HEK293 (cell line): ENCODE measurements around the gene NPPA.

Source experiments
- CTCF ChIA-PET: fragments of 350-600 bp; formaldehyde crosslinking; extraction: SDS; loops from one replicate; lab custom pipeline; 2021; ENCODE audit warnings: antibody characterized with exemption; lab: Yijun Ruan, JAX
- POLR2A ChIA-PET: fragments of 300-600 bp; formaldehyde crosslinking; extraction: SDS; loops from one replicate; lab custom pipeline; 2020; ENCODE audit warnings: antibody characterized with exemption, inconsistent platforms; lab: Yijun Ruan, JAX
- H3K27ac ChIP-seq: fragments of 200-500 bp; sonication (Bioruptor generic); 2 replicates; pipeline ENCODE4 v1.5.1; 2014; ENCODE audit warnings: low read depth, low read length, control low read depth, inconsistent platforms; ENCODE audit errors: extremely low read depth
- H3K36me3 ChIP-seq, 2 experiments: fragments of 200-500 bp in 1 of 2; sonication (Bioruptor generic) in 1 of 2; 1 replicate in 1 of 2; 2 replicates in 1 of 2; pipeline ENCODE4 v1.5.1; 2014 to 2017; ENCODE audit warnings: inconsistent platforms in 2 of 2, low read length in 2 of 2; ENCODE audit not compliant: control insufficient read depth in 2 of 2, insufficient read depth in 1 of 2
- H3K4me1 ChIP-seq: fragments of 200-500 bp; sonication (Bioruptor generic); 2 replicates; pipeline ENCODE4 v1.5.1; 2014; ENCODE audit warnings: mild to moderate bottlenecking, low read length, inconsistent platforms; ENCODE audit not compliant: control insufficient read depth, insufficient read depth
- H3K4me3 ChIP-seq: 2 replicates; pipeline ENCODE4 v1.5.1; 2011; ENCODE audit warnings: low read depth, mild to moderate bottlenecking, control low read depth, low read length, moderate library complexity
- H3K9me3 ChIP-seq: fragments of 200-500 bp; sonication (Bioruptor generic); 2 replicates; pipeline ENCODE4 v1.5.1; 2014; ENCODE audit warnings: low read depth, low read length, inconsistent platforms; ENCODE audit not compliant: control insufficient read depth, insufficient read depth
- BCL11B ChIP-seq: fragments of 450-650 bp; formaldehyde crosslinking; IDR thresholded peaks from 2 replicates; pipeline ENCODE4 v1.5.1; 2016; ENCODE audit warnings: low read depth, missing biosample characterization, missing genetic modification characterization
- FEZF1 ChIP-seq: fragments of 450-650 bp; formaldehyde crosslinking; IDR thresholded peaks from 2 replicates; pipeline ENCODE4 v1.5.1; 2016; ENCODE audit warnings: missing biosample characterization, missing genetic modification characterization
- IKZF3 ChIP-seq: fragments of 450-650 bp; IDR thresholded peaks from 2 replicates; pipeline ENCODE4 v1.5.0; 2018; ENCODE audit warnings: missing biosample characterization, mild to moderate bottlenecking, missing genetic modification characterization, moderate library complexity
- KLF7 ChIP-seq: fragments of 450-650 bp; formaldehyde crosslinking; IDR thresholded peaks from 2 replicates; pipeline ENCODE4 v1.5.1; 2016; ENCODE audit warnings: missing biosample characterization, missing genetic modification characterization, borderline replicate concordance
- KLF8 ChIP-seq: fragments of 450-650 bp; formaldehyde crosslinking; IDR thresholded peaks from 2 replicates; pipeline ENCODE4 v1.5.1; 2016; ENCODE audit warnings: missing biosample characterization, missing genetic modification characterization
- OVOL3 ChIP-seq: fragments of 450-650 bp; formaldehyde crosslinking; IDR thresholded peaks from 2 replicates; pipeline ENCODE4 v1.5.1; 2016; ENCODE audit warnings: missing biosample characterization, missing genetic modification characterization
- TCF7L2 ChIP-seq: IDR thresholded peaks from 2 replicates; pipeline ENCODE4 v1.6.1; 2011; ENCODE audit warnings: low read depth, mild to moderate bottlenecking, inconsistent platforms, low read length, moderate library complexity, borderline replicate concordance
- ZNF10 ChIP-seq: fragments of 450-650 bp; formaldehyde crosslinking; IDR thresholded peaks from 2 replicates; pipeline ENCODE4 v1.5.1; 2017; ENCODE audit warnings: missing biosample characterization, missing genetic modification characterization
- ZNF114 ChIP-seq: fragments of 450-650 bp; formaldehyde crosslinking; IDR thresholded peaks from 2 replicates; pipeline ENCODE4 v1.5.0; 2017; ENCODE audit warnings: missing biosample characterization, missing genetic modification characterization
- ZNF155 ChIP-seq: fragments of 450-650 bp; formaldehyde crosslinking; IDR thresholded peaks from 2 replicates; pipeline ENCODE4 v1.5.1; 2016; ENCODE audit warnings: missing biosample characterization, missing genetic modification characterization
- ZNF157 ChIP-seq: fragments of 450-650 bp; formaldehyde crosslinking; IDR thresholded peaks from 2 replicates; pipeline ENCODE4 v1.5.1; 2016; ENCODE audit warnings: missing biosample characterization, missing genetic modification characterization
- ZNF169 ChIP-seq: fragments of 450-650 bp; formaldehyde crosslinking; IDR thresholded peaks from 2 replicates; pipeline ENCODE4 v1.5.1; 2016; ENCODE audit warnings: missing biosample characterization, missing genetic modification characterization
- ZNF184 ChIP-seq: fragments of 450-650 bp; IDR thresholded peaks from 2 replicates; pipeline ENCODE4 v1.5.1; 2018; ENCODE audit warnings: missing biosample characterization, mild to moderate bottlenecking, missing genetic modification characterization
- ZNF19 ChIP-seq: fragments of 450-650 bp; formaldehyde crosslinking; IDR thresholded peaks from 2 replicates; pipeline ENCODE4; 2016; ENCODE audit warnings: missing biosample characterization, missing genetic modification characterization, low read depth
- ZNF2 ChIP-seq: fragments of 450-650 bp; formaldehyde crosslinking; IDR thresholded peaks from 2 replicates; pipeline ENCODE4 v1.5.1; 2016; ENCODE audit warnings: missing biosample characterization, missing genetic modification characterization
- ZNF302 ChIP-seq: fragments of 450-650 bp; formaldehyde crosslinking; IDR thresholded peaks from 2 replicates; pipeline ENCODE4 v1.5.1; 2016; ENCODE audit warnings: missing biosample characterization, missing genetic modification characterization, low read depth
- ZNF311 ChIP-seq: fragments of 450-650 bp; formaldehyde crosslinking; IDR thresholded peaks from 2 replicates; pipeline ENCODE4 v1.5.1; 2017; ENCODE audit warnings: missing biosample characterization, missing genetic modification characterization, borderline replicate concordance
- ZNF426 ChIP-seq: fragments of 450-650 bp; formaldehyde crosslinking; IDR thresholded peaks from 2 replicates; pipeline ENCODE4 v1.5.1; 2017; ENCODE audit warnings: missing biosample characterization, missing genetic modification characterization, mild to moderate bottlenecking, inconsistent platforms, moderate library complexity
- ZNF48 ChIP-seq: fragments of 450-650 bp; formaldehyde crosslinking; IDR thresholded peaks from 2 replicates; pipeline ENCODE4 v1.5.1; 2016; ENCODE audit warnings: missing biosample characterization, missing genetic modification characterization
- ZNF521 ChIP-seq: fragments of 450-650 bp; formaldehyde crosslinking; IDR thresholded peaks from 2 replicates; pipeline ENCODE4 v1.5.1; 2017; ENCODE audit warnings: missing biosample characterization, mild to moderate bottlenecking, missing genetic modification characterization
- ZNF549 ChIP-seq: fragments of 450-650 bp; IDR thresholded peaks from 2 replicates; pipeline ENCODE4 v1.5.1; 2018; ENCODE audit warnings: missing biosample characterization, missing genetic modification characterization, mild to moderate bottlenecking, inconsistent platforms, moderate library complexity
- ZNF558 ChIP-seq: fragments of 450-650 bp; formaldehyde crosslinking; IDR thresholded peaks from 2 replicates; pipeline ENCODE4 v1.5.1; 2016; ENCODE audit warnings: missing biosample characterization, missing genetic modification characterization
- ZNF626 ChIP-seq: fragments of 450-650 bp; sonication (Bioruptor Pico); formaldehyde crosslinking; IDR thresholded peaks from 2 replicates; pipeline ENCODE4 v1.5.1; 2018; ENCODE audit warnings: missing biosample characterization, missing genetic modification characterization, inconsistent platforms
- ZNF670 ChIP-seq: fragments of 450-650 bp; formaldehyde crosslinking; IDR thresholded peaks from 2 replicates; pipeline ENCODE4 v1.5.1; 2016; ENCODE audit warnings: missing biosample characterization, missing genetic modification characterization, low read depth
- ZNF76 ChIP-seq: fragments of 450-650 bp; formaldehyde crosslinking; IDR thresholded peaks from 2 replicates; pipeline ENCODE4; 2016; ENCODE audit warnings: low read depth, missing biosample characterization, missing genetic modification characterization, borderline replicate concordance
- ZNF768 ChIP-seq: fragments of 450-650 bp; formaldehyde crosslinking; IDR thresholded peaks from 2 replicates; pipeline ENCODE4 v1.5.1; 2018; ENCODE audit warnings: missing biosample characterization, mild to moderate bottlenecking, missing genetic modification characterization
- TF ChIP-seq, protein P1 (sequence below): fragments of 450-650 bp; formaldehyde crosslinking; IDR thresholded peaks from 2 replicates; pipeline ENCODE4 v1.5.1; 2017; ENCODE audit warnings: missing biosample characterization, missing genetic modification characterization
- TF ChIP-seq, protein P2 (sequence below): fragments of 450-650 bp; formaldehyde crosslinking; conservative IDR thresholded peaks from 2 replicates; pipeline ENCODE4 v1.5.1; 2016; ENCODE audit warnings: low read depth, missing biosample characterization, missing genetic modification characterization
- TF ChIP-seq, protein P3 (sequence below): fragments of 450-650 bp; formaldehyde crosslinking; IDR thresholded peaks from 2 replicates; pipeline ENCODE4 v1.5.1; 2016; ENCODE audit warnings: missing biosample characterization, missing genetic modification characterization

The NPPA gene

DNA sequence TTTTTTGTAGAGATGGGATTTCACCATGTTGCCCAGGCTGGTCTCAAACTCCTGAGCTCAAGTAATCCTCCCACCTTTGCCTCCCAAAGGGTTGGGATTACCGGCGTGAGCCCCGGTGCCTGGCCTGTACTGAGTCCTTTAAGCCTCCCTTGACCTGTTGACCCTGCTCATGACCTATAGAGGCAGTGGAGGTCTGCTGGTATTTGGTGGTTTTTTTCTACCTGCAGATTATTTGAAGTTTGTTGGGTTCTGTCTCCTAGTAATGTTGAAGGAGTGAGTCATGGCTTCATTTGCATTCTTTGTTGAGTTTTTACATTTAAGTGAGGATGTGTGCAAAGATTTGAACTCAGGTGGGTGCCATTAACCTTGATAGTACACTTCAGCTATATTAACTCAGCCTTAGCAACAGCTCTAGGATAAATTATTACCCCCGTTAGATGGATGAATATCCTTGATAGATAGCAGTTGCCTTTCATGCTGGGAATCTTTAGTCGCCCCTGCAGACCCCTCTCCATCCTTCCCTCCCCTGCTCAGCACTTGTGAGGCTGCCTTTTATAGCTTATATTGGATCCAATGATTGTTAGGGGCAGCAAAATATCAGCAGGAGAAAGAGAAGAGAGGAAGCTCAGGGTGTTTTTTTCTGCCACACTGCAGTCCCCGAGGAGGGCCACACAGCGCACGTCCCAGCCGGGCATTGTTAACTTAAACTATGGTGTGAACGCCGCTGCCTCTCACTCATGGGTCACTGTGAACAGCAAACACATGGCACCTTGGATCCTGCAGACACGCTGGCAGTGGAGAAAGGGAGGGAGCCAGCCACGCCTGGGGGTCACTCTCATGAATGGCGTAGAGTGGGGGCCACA lies 26.0 kb upstream of the NPPA start:
- no peak overlapping the region for H3K4me3 ChIP-seq
- H3K4me1 ChIP-seq = no peaks in the 10 kb centered on the region
- no peak overlapping the region for H3K27ac ChIP-seq
- no peaks in the 10 kb centered on the region for H3K36me3 ChIP-seq
- POLR2A ChIA-PET = no interaction called here
- CTCF ChIA-PET = interaction anchor here (0.6 to 0.9 kb wide), 2 partner anchors 16 to 20 kb away, joined by 3 to 4 read pairs; no protein-coding TSS in a partner anchor
- no peak for TF ChIP-seq ZNF19 (tag by site-specific recombination)
- no peak for TF ChIP-seq KLF8 (tag by site-specific recombination)
- no peak for TF ChIP-seq ZNF155
- TF ChIP-seq FEZF1 = no peak
- TF ChIP-seq ZNF521 (tag by site-specific recombination) = no peak
- TF ChIP-seq ZNF184 = no peak
- TF ChIP-seq ZNF2 (tag by site-specific recombination) = no peak
- no peak for TF ChIP-seq ZNF768
- TF ChIP-seq ZNF76 (tag by site-specific recombination) = no peak
- no peak for TF ChIP-seq IKZF3
- TF ChIP-seq ZNF10 = no peak
- TF ChIP-seq ZNF169 = no peak
- TF ChIP-seq ZNF549 (tag by site-specific recombination) = no peak
- no peak for TF ChIP-seq ZNF626 (tag by site-specific recombination)
- no peak for TF ChIP-seq TCF7L2
- TF ChIP-seq ZNF114 (tag by site-specific recombination) = no peak
- TF ChIP-seq ZNF558 (tag by site-specific recombination) = no peak
- TF ChIP-seq ZNF302 = no peak
- no peak for TF ChIP-seq ZNF670 (tag by site-specific recombination)
- TF ChIP-seq, protein P1, sequence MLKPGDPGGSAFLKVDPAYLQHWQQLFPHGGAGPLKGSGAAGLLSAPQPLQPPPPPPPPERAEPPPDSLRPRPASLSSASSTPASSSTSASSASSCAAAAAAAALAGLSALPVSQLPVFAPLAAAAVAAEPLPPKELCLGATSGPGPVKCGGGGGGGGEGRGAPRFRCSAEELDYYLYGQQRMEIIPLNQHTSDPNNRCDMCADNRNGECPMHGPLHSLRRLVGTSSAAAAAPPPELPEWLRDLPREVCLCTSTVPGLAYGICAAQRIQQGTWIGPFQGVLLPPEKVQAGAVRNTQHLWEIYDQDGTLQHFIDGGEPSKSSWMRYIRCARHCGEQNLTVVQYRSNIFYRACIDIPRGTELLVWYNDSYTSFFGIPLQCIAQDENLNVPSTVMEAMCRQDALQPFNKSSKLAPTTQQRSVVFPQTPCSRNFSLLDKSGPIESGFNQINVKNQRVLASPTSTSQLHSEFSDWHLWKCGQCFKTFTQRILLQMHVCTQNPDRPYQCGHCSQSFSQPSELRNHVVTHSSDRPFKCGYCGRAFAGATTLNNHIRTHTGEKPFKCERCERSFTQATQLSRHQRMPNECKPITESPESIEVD = no peak
- no peaks in the 10 kb centered on the region for H3K9me3 ChIP-seq

DNA sequence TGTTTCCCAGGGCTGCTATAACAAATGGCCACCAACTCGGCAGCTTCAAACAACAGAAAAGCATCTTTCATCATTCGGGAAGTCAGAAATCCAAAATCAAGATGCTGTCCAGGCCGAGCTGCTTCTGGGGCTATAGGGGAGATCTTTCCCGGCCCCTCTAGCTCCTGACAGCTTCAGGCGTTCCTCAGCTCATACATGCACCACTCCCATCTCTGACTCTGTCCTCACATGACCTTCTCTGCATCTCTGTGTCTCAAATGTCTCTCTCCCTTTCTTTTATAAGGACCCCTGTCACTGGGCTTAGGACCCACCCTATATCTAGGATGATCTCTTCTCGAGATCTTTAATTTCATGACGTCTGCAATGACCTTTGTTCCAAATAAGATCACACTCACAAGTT lies 25.0 kb upstream of the NPPA start:
- H3K4me1 ChIP-seq = no peaks in the 10 kb centered on the region
- POLR2A ChIA-PET = no interaction called here
- TF ChIP-seq, protein P2, sequence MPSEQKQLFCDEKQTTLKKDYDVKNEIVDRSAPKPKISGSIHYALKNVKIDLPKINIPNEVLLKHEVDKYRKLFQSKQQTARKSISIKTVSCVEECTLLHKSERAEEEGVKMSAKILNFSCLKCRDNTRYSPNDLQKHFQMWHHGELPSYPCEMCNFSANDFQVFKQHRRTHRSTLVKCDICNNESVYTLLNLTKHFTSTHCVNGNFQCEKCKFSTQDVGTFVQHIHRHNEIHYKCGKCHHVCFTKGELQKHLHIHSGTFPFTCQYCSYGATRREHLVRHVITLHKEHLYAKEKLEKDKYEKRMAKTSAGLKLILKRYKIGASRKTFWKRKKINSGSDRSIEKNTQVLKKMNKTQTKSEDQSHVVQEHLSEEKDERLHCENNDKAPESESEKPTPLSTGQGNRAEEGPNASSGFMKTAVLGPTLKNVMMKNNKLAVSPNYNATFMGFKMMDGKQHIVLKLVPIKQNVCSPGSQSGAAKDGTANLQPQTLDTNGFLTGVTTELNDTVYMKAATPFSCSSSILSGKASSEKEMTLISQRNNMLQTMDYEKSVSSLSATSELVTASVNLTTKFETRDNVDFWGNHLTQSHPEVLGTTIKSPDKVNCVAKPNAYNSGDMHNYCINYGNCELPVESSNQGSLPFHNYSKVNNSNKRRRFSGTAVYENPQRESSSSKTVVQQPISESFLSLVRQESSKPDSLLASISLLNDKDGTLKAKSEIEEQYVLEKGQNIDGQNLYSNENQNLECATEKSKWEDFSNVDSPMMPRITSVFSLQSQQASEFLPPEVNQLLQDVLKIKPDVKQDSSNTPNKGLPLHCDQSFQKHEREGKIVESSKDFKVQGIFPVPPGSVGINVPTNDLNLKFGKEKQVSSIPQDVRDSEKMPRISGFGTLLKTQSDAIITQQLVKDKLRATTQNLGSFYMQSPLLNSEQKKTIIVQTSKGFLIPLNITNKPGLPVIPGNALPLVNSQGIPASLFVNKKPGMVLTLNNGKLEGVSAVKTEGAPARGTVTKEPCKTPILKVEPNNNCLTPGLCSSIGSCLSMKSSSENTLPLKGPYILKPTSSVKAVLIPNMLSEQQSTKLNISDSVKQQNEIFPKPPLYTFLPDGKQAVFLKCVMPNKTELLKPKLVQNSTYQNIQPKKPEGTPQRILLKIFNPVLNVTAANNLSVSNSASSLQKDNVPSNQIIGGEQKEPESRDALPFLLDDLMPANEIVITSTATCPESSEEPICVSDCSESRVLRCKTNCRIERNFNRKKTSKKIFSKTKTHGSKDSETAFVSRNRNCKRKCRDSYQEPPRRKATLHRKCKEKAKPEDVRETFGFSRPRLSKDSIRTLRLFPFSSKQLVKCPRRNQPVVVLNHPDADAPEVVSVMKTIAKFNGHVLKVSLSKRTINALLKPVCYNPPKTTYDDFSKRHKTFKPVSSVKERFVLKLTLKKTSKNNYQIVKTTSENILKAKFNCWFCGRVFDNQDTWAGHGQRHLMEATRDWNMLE (tag by site-specific recombination) = no peak
- TF ChIP-seq ZNF426 (tag by site-specific recombination) = no peak
- TF ChIP-seq ZNF311 (tag by site-specific recombination) = no peak
- no peak for TF ChIP-seq KLF7 (tag by site-specific recombination)
- no peak for TF ChIP-seq ZNF48 (tag by site-specific recombination)
- TF ChIP-seq OVOL3 (tag by site-specific recombination) = no peak
- no peak for TF ChIP-seq ZNF76 (tag by site-specific recombination)
- no peak for TF ChIP-seq BCL11B (tag by site-specific recombination)
- no peak for TF ChIP-seq ZNF157 (tag by site-specific recombination)
- TF ChIP-seq, protein P3, sequence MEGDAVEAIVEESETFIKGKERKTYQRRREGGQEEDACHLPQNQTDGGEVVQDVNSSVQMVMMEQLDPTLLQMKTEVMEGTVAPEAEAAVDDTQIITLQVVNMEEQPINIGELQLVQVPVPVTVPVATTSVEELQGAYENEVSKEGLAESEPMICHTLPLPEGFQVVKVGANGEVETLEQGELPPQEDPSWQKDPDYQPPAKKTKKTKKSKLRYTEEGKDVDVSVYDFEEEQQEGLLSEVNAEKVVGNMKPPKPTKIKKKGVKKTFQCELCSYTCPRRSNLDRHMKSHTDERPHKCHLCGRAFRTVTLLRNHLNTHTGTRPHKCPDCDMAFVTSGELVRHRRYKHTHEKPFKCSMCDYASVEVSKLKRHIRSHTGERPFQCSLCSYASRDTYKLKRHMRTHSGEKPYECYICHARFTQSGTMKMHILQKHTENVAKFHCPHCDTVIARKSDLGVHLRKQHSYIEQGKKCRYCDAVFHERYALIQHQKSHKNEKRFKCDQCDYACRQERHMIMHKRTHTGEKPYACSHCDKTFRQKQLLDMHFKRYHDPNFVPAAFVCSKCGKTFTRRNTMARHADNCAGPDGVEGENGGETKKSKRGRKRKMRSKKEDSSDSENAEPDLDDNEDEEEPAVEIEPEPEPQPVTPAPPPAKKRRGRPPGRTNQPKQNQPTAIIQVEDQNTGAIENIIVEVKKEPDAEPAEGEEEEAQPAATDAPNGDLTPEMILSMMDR = no peak

More for the DNA sequence above, 25.0 kb upstream of the NPPA start:
- CTCF ChIA-PET = interaction anchor here (0.5 kb wide), 1 partner anchor 172 kb away, joined by 3 read pairs; no protein-coding TSS in a partner anchor
- H3K36me3 ChIP-seq = no peaks in the 10 kb centered on the region
- H3K4me3 ChIP-seq = no peak overlapping the region
- no peaks in the 10 kb centered on the region for H3K9me3 ChIP-seq
- H3K27ac ChIP-seq = no peak overlapping the region
